Measurements from ENCODE around the gene MROH9. TPM values are rescaled to one million over a fixed set of nuclear protein-coding genes. Genes with fewer than 3 reads are reported as not detected.

The MROH9 gene
- polyA plus RNA-seq, 1 donor (not counting 4 experiments of a cell fraction or from before 2014, with no cell fraction given): 0.04 TPM

- no peaks in the 10 kb centered on the region for H3K9me1 ChIP-seq (ENCODE audit: control insufficient read depth, extremely low read depth, insufficient read depth, low read length)
- DNase-seq (ENCODE audit: low read depth, low spot score) (no peak), FAIRE-seq (no peak)
- no peak overlapping the region for H3K4me2 ChIP-seq (ENCODE audit: control insufficient read depth, extremely low read depth, insufficient read depth, low read depth, low read length)
- H3K4me1 ChIP-seq (ENCODE audit: control insufficient read depth, extremely low read depth, insufficient read depth, low read length): no peaks in the 10 kb centered on the region
- TF ChIP-seq EZH2 (IDR thresholded peaks at IDR 0.05; ENCODE audit: low read length) (no peak), CTCF (optimal IDR thresholded peaks at IDR 0.05 in 1 of 3, IDR thresholded peaks at IDR 0.05 in 1 of 3, conservative IDR thresholded peaks at IDR 0.05 in 1 of 3; ENCODE audit: extremely low read depth in 1 of 3, insufficient read depth in 2 of 3, low read length in 3 of 3) (no peak)
- no peak overlapping the region for H2AFZ ChIP-seq (ENCODE audit: control insufficient read depth, low read length)
- no peak overlapping the region for H3K4me3 ChIP-seq (ENCODE audit: control insufficient read depth in 2 of 3, extremely low read depth in 1 of 3, insufficient read depth in 2 of 3, low read depth in 1 of 3, low read length in 3 of 3)
- H3K27ac ChIP-seq (ENCODE audit: control insufficient read depth, insufficient read depth, low read length): no peak overlapping the region
- H3K36me3 ChIP-seq (ENCODE audit: control insufficient read depth in 2 of 2, extremely low read depth in 1 of 2, insufficient read depth in 2 of 2, low read length in 2 of 2): no peaks in the 10 kb centered on the region
- no peaks in the 10 kb centered on the region for H4K20me1 ChIP-seq (ENCODE audit: control insufficient read depth, extremely low read depth, insufficient read depth, low read length)
- no peaks in the 10 kb centered on the region for H3K27me3 ChIP-seq (ENCODE audit: control insufficient read depth, extremely low read depth, insufficient read depth, low read length)
- H3K9me3 ChIP-seq (ENCODE audit: control insufficient read depth, low read depth, low read length): no peaks in the 10 kb centered on the region
- no peaks in the 10 kb centered on the region for H3K79me2 ChIP-seq (ENCODE audit: control insufficient read depth, insufficient read depth, low read length)
- dilution Hi-C loops (cut with MboI; ENCODE audit: extremely low pct_ligation_motif_present, low sequenced_read_pairs): no loop called here
- H3K9ac ChIP-seq (ENCODE audit: control insufficient read depth, extremely low read depth, insufficient read depth, low read length): no peak overlapping the region
Observed at GRCh38 chr1:170886460-170886859, 48.9 kb upstream of the MROH9 start.

GRCh38 chr1:170887726-170888125 lies 47.6 kb upstream of the MROH9 start:
- Histone ChIP-seq H3K4me3 (ENCODE audit: control insufficient read depth in 2 of 3, extremely low read depth in 1 of 3, insufficient read depth in 2 of 3, low read depth in 1 of 3, low read length in 3 of 3) (no peak overlapping the region), H2AFZ (ENCODE audit: control insufficient read depth, low read length) (no peak overlapping the region), H3K27me3 (ENCODE audit: control insufficient read depth, extremely low read depth, insufficient read depth, low read length) (no peaks in the 10 kb centered on the region), H3K4me1 (ENCODE audit: control insufficient read depth, extremely low read depth, insufficient read depth, low read length) (no peaks in the 10 kb centered on the region), H3K9me3 (ENCODE audit: control insufficient read depth, low read depth, low read length) (no peaks in the 10 kb centered on the region), H3K4me2 (ENCODE audit: control insufficient read depth, extremely low read depth, insufficient read depth, low read depth, low read length) (no peak overlapping the region), H3K36me3 (ENCODE audit: control insufficient read depth in 2 of 2, extremely low read depth in 1 of 2, insufficient read depth in 2 of 2, low read length in 2 of 2) (no peaks in the 10 kb centered on the region), H3K79me2 (ENCODE audit: control insufficient read depth, insufficient read depth, low read length) (no peaks in the 10 kb centered on the region), H3K9me1 (ENCODE audit: control insufficient read depth, extremely low read depth, insufficient read depth, low read length) (no peaks in the 10 kb centered on the region), H3K27ac (ENCODE audit: control insufficient read depth, insufficient read depth, low read length) (no peak overlapping the region), H4K20me1 (ENCODE audit: control insufficient read depth, extremely low read depth, insufficient read depth, low read length) (no peaks in the 10 kb centered on the region), H3K9ac (ENCODE audit: control insufficient read depth, extremely low read depth, insufficient read depth, low read length) (no peak overlapping the region)
- dilution Hi-C loops (cut with MboI; ENCODE audit: extremely low pct_ligation_motif_present, low sequenced_read_pairs): no loop called here
- DNase-seq (ENCODE audit: low read depth, low spot score): no peak
- FAIRE-seq: no peak
- TF ChIP-seq CTCF (optimal IDR thresholded peaks at IDR 0.05 in 1 of 3, IDR thresholded peaks at IDR 0.05 in 1 of 3, conservative IDR thresholded peaks at IDR 0.05 in 1 of 3; ENCODE audit: extremely low read depth in 1 of 3, insufficient read depth in 2 of 3, low read length in 3 of 3) (no peak), EZH2 (IDR thresholded peaks at IDR 0.05; ENCODE audit: low read length) (no peak)
